ENCODE data around the gene HEG1.

The HEG1 gene

GRCh38 chr3:125069968-125070745 is 14.4 kb upstream of the HEG1 start:
- DNase-seq (ENCODE audit: low read depth, low spot score), result no peak

GRCh38 chr3:125069452-125069851 is 13.7 kb upstream of the HEG1 start:
- DNase-seq (ENCODE audit: low read depth, low spot score), result no peak

- no peak for DNase-seq (ENCODE audit: low read depth, low spot score)
These were observed 12.5 kb upstream of the HEG1 start for GRCh38 chr3:125068265-125068664.

- DNase-seq (ENCODE audit: low read depth, low spot score), result peak; percentile 48
These were observed 11.4 kb upstream of the HEG1 start for GRCh38 chr3:125067225-125067624.

- DNase-seq (ENCODE audit: low read depth, low spot score), result no peak
These were observed 7.3 kb upstream of the HEG1 start for GRCh38 chr3:125062904-125063618.

- DNase-seq (ENCODE audit: low read depth, low spot score), result no peak
These were observed 5.8 kb upstream of the HEG1 start for GRCh38 chr3:125061646-125062045.

- no peak for DNase-seq (ENCODE audit: low read depth, low spot score)
These were observed 5.4 kb upstream of the HEG1 start for GRCh38 chr3:125061170-125061569.

- no peak for DNase-seq (ENCODE audit: low read depth, low spot score)
These were observed 3.9 kb upstream of the HEG1 start for GRCh38 chr3:125059488-125060245.

- no peak for DNase-seq (ENCODE audit: low read depth, low spot score)
These were observed 3.2 kb upstream of the HEG1 start for GRCh38 chr3:125058959-125059358.

GRCh38 chr3:125058529-125058928 is 2.7 kb upstream of the HEG1 start:
- DNase-seq (ENCODE audit: low read depth, low spot score), result no peak

- no peak for DNase-seq (ENCODE audit: low read depth, low spot score)
These were observed 1.5 kb upstream of the HEG1 start for GRCh38 chr3:125057186-125057850.

GRCh38 chr3:125055331-125055912 is 375 bp downstream of the HEG1 start:
- DNase-seq (ENCODE audit: low read depth, low spot score), result no peak

- no peak for DNase-seq (ENCODE audit: low read depth, low spot score)
These were observed 1.1 kb downstream of the HEG1 start for GRCh38 chr3:125054449-125055329.

GRCh38 chr3:125054062-125054448 is 1.7 kb downstream of the HEG1 start:
- no peak for DNase-seq (ENCODE audit: low read depth, low spot score)

- DNase-seq (ENCODE audit: low read depth, low spot score), result no peak
These were observed 2.5 kb downstream of the HEG1 start for GRCh38 chr3:125053304-125053699.

- no peak for DNase-seq (ENCODE audit: low read depth, low spot score)
These were observed 3.0 kb downstream of the HEG1 start for GRCh38 chr3:125052624-125053303.

- no peak for DNase-seq (ENCODE audit: low read depth, low spot score)
These were observed 3.8 kb downstream of the HEG1 start for GRCh38 chr3:125051715-125052581.

GRCh38 chr3:125051205-125051604 is 4.6 kb downstream of the HEG1 start:
- DNase-seq (ENCODE audit: low read depth, low spot score), result no peak

- no peak for DNase-seq (ENCODE audit: low read depth, low spot score)
These were observed 5.2 kb downstream of the HEG1 start for GRCh38 chr3:125050488-125051090.
